Measurements from ENCODE around the gene NMUR1. TPM values are rescaled to one million over a fixed set of nuclear protein-coding genes. Genes with fewer than 3 reads are reported as not detected.

NMUR1 gene
- polyA plus RNA-seq, 2 of the 4 experiments (the other 2 are of a cell fraction) = not detected

- no peak for TF ChIP-seq CEBPB (IDR thresholded peaks at IDR 0.05)
Observed at GRCh38 chr2:231494669-231495068, 35.6 kb downstream of the NMUR1 start (continued).

GRCh38 chr2:231490801-231491200, 39.4 kb downstream of the NMUR1 start:
- DNase-seq (ENCODE audit: low read depth in 1 of 2, low spot score in 1 of 2) (no peak), FAIRE-seq (no peak), ATAC-seq (no peak; a peak in 2 of 6 replicates)
- TF ChIP-seq RFX5 (IDR thresholded peaks at IDR 0.05) = no peak
- TF ChIP-seq TFCP2L1 (CRISPR knock-in tag; IDR thresholded peaks at IDR 0.05) = no peak
- TF ChIP-seq FOSB (CRISPR knock-in tag; IDR thresholded peaks at IDR 0.05) = no peak
- TF ChIP-seq JUNB (IDR thresholded peaks at IDR 0.05) = no peak
- TF ChIP-seq ZSCAN20 (CRISPR knock-in tag; IDR thresholded peaks at IDR 0.05) = no peak
- TF ChIP-seq SREBF2 (IDR thresholded peaks at IDR 0.05) = no peak
- no peak for TF ChIP-seq BCL3 (IDR thresholded peaks at IDR 0.05)
- TF ChIP-seq POLR2AphosphoS2 (conservative IDR thresholded peaks at IDR 0.05; ENCODE audit: low read length) = no peak
- no peak for TF ChIP-seq CBX8 (IDR thresholded peaks at IDR 0.05)
- TF ChIP-seq HOXB13 (CRISPR knock-in tag; IDR thresholded peaks at IDR 0.05; ENCODE audit: low read depth) = no peak
- no peak for TF ChIP-seq FOSL2 (IDR thresholded peaks at IDR 0.05)
- TF ChIP-seq FOSL2 (CRISPR knock-in tag; IDR thresholded peaks at IDR 0.05) = no peak
- no peak for TF ChIP-seq EP300 (IDR thresholded peaks at IDR 0.05)
- CTCF ChIA-PET = interaction anchor here (0.6 to 1.3 kb wide), 3 partner anchors 8 to 66 kb away, joined by 3 read pairs; no protein-coding TSS in a partner anchor
- POLR2A ChIA-PET = interaction anchor here (1.4 kb wide), 1 partner anchor 27 kb away, joined by 7 read pairs; the partner anchor contains the start of gene NCL
- no peaks in the 10 kb centered on the region for H3K9me3 ChIP-seq
- WGBS (ENCODE audit: missing lambda C conversion rate) = 88% methylated on average over 7 of the region's 7 CpGs
- no peak overlapping the region for H3K4me2 ChIP-seq
- H3K27ac ChIP-seq = no peak overlapping the region
- no peak overlapping the region for H3K4me3 ChIP-seq
- no peaks in the 10 kb centered on the region for H3K4me1 ChIP-seq

GRCh38 chr2:231489990-231490389, 40.3 kb downstream of the NMUR1 start:
- DNase-seq (ENCODE audit: low read depth in 1 of 2, low spot score in 1 of 2) (peak in 1 of 2 experiments; percentile 35), FAIRE-seq (no peak), ATAC-seq (peak in 1 of 2 experiments; percentile 82; a peak in 3 of 6 replicates)
- TF ChIP-seq RAD21 (conservative IDR thresholded peaks at IDR 0.05 in 1 of 2, IDR thresholded peaks at IDR 0.05 in 1 of 2) = peak in 1 of 2 experiments; percentile 49; a peak in 2 of 5 replicates
- TF ChIP-seq BHLHE40 (IDR thresholded peaks at IDR 0.05; ENCODE audit: low read depth, low read length) = no peak
- no peak for TF ChIP-seq REST (IDR thresholded peaks at IDR 0.05)
- peak; percentile 31; the same call in 2 of the 3 replicates for TF ChIP-seq CTCF (IDR thresholded peaks at IDR 0.05)
- 0 out of 3 replicates have a peak, but pooled peaks have one; percentile 12 for TF ChIP-seq SMC3 (IDR thresholded peaks at IDR 0.05)
- ChIA-PET CTCF (no interaction called here), POLR2A (interaction anchor here (1.4 kb wide), 1 partner anchor 26 kb away, joined by 7 read pairs; the partner anchor contains the start of gene NCL)
- Histone ChIP-seq H3K4me2 (no peak overlapping the region), H3K4me1 (no peaks in the 10 kb centered on the region), H3K9me3 (no peaks in the 10 kb centered on the region), H3K27ac (no peak overlapping the region), H3K4me3 (no peak overlapping the region)
- WGBS (ENCODE audit: missing lambda C conversion rate) = 66% methylated on average over 14 of the region's 14 CpGs

All from A549 (cell line).